Left hindlimb (tissue), 1 donor: Measurements from ENCODE around the gene GPX2.

Source experiments
- DNase-seq: peaks from one replicate; pipeline ENCODE4 v3.0.0-alpha.2; 2018

GPX2 gene

DNA sequence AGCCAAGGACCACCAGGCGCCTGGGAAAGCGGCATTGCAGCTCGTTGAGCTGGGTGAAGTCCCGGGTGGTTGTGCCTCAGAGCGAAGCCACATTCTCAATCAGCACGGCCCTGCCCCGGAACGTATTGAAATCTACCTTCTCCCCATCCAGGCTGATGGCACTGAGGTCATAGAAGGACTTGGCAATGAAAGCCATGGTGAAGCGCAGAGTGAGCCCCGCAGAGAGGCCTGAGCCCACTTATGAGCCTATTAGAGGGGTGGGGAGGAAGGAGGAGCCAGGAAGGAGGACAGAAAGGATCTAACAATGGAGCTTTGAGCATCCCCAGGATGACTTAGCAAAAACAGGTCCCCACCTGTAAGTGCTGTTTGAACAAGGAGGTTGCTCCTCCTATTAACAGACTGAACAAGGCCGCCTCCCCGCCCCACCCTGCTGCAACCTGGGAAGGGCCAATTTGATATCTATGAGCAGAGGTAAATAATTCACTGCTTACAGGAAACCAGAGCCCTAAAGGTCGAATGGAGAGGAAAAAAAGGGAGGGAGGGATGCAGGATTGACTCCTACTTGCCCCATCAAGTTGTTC lies at the start of gene GPX2:
Gene GPX2, minus strand, starts transcription at position 215 of the 581 bp plus-strand sequence. Its CDS starts 19 bp downstream, at position 196.
- no peak for DNase-seq

DNA sequence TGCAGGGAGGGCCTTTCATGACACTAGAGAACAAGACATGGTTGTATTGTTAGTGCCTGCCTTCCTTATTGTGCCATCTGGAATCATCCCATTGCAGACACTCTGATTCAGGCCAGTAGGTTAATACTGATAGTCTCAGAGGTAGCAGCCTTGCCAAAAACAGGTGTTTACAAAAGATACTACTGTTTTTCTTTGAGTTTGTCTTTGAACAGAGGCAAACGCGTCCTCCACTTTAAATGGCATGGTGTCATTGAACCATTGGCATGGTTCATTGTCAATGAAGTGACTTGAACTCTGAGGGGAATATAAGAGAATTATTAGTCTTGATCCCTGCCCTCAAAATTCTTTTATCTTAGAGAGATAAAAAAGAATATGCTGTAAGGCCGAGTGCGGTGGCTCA lies 48.4 kb upstream of the GPX2 start:
- DNase-seq: no peak

DNA sequence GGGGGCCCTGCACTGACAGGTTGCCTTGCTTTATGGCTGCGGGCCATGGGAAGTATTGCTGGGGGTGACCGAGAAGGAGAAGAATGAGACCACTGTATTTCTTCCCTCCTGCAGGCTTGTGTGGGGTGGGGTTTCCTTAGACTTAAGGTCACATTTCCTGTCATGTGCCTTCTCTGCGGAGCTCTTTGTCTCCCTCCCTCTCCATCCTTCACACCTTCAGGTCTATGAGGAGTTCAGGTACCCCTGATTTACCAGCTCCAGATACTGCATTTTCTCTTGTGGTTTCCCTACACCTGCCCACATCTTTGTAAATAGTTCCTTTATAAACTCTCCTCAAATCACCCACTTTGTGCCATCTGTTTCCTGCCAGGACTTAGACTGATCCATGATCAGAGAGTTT lies 47.8 kb upstream of the GPX2 start:
- no peak for DNase-seq

DNA sequence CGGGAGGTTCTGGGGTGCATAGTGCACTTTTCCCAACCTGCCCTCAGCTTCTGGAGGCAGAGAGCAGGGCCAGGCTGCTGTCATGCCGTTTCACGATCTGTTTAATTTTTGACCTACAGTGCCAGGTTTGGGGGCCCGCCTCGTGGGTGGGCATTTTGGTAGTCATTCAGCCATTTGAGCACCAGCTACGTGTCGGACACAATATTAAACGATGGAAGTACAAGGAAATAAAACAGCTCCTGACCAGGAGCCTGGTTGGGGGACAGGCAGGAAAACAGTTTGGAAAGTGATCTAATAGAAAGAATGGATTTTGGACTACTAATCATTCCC lies 44.9 kb upstream of the GPX2 start:
- DNase-seq: no peak

DNA sequence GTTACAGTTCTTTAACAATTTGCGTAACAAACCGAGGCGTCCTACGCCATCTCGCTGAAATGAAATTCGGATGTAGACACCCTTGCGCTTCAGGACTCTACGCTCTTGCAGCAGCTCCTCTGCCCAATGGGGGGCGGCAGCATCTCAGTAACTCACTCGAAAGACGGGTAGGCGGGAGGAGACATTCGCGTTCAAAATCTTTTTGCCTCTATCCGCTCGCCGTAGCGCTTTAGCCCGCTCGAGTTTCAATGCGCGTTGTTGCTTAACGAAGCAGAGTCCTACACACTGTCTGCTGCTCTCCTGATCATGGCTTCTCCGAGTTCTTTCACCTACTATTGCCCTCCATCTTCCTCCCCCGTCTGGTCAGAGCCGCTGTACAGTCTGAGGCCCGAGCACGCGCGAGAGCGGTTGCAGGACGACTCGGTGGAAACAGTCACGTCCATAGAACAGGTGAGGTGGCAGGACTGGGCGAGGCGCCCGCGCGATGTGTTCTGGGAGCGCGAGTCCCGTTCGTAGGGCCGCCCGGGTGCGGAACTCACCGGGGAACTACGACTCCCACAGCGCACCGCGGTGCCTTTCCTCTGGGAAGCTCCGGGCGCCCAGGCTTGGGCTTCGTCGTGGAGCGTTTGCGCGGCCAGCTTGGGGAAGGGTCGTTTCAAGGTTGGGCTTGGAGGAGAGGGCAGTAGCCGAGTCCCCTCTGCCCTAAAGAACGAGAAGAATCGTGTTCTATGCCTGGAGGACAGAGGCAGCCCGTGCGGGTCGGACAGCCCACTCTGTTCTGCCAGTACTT lies 44.3 kb upstream of the GPX2 start, which contains the start of gene FNTB:
Gene FNTB, plus strand, starts transcription at position 248 of the 790 bp plus-strand sequence. Its CDS starts 59 bp downstream, at position 307.
- DNase-seq: peak; percentile 96

DNA sequence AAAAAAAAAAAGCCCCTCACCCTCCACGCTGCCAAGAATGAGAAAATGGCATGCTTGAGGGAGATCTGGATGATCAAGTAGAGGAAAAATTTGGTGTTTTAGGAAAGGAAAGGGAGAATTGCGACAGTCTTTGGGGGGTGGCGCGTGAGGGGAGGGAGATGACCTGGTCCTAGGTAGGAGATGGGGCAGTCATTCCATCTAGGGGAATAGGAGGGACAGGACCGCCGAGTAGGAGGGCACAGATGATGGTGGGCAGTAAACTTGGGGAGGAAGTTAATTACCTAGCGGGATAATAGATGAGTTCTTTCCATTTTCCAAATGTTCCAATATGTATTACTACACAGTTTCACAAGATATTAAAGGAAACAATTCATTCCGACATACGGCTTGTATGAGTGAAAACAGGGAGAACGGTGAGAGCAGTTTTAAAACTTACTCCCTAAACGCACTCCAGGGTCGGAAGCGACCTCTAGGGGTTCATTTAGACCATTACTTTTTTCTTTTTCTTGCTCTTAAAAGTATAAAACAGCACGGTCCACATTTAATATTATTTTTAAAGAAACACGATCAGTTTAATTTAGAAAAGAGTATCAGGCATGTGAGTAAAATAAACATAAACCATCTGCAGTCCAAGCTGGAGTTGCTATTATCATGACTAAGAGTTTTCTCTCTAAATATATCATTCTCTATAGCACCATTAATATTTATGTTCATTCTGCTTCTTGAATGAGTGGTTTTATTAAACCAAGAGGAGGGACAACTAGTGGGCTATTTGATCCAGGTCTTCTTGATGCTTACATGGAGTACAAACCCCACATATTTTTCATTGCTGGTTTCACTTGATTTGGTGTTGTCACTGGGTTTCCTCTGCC lies 41.1 kb upstream of the GPX2 start:
- no peak for DNase-seq

DNA sequence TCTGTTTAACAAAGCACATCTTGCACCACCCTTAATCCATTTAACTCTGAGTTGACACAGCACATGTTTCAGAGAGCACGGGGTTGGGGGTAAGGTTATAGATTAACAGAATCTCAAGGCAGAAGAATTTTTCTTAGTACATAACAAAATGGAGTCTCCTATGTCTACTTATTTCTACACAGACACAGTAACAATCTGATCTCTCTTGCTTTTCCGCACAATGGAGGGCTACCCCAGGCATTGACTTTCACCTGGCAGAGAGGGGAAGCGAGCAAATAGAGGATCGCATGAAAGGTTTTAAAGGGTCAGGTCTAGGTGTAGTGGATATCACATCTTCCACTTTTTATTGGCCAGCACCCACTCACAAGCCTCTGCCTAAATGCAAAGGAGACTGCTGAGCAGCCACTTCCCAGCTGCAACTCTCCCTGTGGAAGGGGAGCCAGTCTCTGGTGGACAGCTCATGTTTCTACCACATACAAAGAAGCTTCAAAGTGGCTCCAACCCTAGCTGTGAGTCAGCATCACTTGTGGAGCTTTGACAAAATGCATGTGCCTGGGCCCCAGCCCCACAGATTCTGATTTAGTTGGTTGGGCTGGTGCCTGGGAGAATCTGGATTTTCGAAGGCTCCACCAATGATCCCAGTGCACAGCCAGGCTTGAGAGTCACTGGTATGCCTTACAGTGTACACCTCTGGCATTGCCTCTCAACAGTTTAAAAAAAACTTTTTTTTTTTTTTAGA lies 37.0 kb upstream of the GPX2 start:
- no peak for DNase-seq

DNA sequence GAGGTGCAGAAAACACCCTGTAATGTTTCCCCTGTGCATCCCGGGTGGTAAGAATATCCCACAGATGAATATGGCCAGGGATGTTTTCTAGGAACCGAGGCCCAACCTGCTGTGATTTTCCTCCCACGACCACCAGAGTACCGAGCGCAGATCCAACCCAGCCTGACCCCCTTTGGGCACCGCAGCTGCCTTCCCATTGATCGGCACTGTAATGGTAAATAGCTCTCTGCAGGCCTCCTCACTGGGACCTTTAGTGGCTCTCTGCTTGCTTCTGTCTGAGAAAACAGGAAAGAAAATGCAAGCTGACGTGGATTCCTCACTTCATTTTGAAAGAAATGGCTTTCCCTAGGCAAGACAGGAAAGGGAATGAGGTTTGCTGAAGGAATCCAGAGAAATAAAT lies 32.0 kb upstream of the GPX2 start:
- DNase-seq: no peak

DNA sequence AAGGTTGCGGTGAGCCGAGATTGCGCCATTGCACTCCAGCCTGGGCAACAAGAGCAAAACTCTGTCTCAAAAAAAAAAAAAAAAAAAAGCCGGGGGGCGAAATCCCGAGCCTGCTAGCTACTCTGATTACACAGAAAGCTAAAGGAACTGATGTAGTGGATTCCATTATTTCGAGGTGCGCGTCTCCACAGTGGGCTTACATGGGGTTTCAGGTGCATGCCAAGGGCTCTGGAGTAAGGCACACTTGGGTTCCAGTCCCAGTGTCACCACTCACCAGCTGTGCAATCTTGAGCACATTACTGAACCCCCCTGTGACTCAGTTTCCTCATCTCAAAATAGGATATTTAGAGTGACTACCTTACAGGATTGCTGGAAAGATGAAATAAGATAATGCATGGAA lies 31.3 kb upstream of the GPX2 start:
- DNase-seq: no peak

DNA sequence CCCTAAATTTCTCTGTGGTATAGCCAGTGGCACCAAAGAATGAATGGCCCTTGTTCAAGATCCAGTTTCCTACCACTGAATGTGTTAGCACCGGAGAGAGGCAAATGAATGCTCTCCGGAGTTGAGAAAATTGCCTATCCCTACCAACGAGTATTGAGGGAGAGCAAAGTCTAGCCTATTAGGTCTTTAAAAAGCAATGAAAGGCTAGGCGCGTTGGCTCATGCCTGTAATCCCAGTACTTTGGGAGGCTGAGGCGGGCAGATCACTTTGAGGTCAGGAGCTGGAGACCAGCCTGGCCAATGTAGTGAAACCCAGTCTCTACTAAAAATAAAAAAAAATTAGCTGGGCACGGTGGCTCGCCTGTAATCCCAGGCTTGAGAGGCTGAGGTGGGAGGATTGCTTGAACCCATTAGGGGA lies 30.5 kb upstream of the GPX2 start:
- DNase-seq: no peak

DNA sequence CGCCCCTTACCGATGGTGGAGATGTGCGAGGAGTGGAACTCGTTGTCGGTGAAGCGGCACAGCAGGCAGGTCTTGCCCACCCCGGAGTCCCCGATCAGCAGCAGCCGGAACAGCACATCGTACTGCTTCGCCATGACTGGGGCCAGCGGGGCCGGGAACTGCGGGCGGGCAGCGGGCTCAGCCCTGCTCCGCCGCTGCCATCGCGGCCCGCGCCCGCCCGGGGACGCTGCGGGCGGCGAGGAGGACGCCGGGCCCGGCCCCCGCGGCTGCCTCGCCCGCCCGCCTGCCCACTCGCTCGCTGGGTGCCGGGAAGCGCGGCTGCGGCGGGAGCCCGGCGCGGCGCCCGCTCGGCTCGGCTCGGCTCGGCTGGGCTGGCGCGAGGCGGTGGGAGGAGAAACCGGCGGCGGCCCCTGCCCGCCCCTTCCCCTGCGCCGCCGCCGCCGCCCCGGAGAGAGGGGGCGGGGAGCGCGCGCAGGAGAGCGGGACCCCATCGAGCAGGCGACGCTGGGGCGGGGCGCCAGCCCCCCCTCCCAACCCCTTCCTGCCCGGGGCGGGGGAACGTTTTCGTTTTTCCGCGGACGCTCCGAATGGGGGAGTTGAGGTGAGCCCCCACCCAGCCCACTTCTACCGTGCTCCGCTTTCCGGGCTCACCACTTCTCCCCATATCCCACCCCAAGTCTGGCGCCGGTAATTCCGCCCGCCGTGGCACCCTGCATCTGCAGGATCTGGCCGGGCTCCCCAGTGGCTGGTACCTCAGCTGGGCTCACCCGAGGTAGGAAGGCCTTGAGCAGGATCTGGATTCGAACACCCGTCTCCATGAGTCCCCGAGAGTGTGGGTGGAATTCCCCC lies 29.6 kb upstream of the GPX2 start, which contains the start of gene RAB15:
Gene RAB15, minus strand, starts transcription at position 394 of the 849 bp plus-strand sequence. Its CDS starts 260 bp downstream, at position 134.
- peak; percentile 70 for DNase-seq

DNA sequence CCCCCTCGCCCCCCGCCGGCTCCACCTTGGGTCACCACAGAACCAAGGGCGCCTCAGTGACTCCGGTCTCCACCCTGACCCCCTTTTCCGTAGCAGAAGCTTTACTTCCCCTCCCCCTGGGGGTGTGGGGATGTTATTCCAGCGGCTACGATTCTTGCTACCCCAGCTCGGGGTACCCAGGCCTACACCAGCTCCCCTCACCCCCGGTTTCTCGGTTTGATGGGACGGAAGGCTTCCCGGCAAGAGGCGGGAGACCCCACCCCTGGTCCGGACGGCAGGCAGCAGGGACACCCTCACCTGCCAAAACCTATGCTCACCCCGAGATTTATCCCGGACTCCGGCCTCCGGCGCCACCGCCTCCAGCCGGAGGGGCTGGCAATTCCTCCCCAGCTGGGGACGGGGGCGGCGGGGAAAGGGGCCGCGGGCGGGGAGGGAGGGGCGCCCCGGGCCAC lies 29.0 kb upstream of the GPX2 start:
- DNase-seq: peak; percentile 44

DNA sequence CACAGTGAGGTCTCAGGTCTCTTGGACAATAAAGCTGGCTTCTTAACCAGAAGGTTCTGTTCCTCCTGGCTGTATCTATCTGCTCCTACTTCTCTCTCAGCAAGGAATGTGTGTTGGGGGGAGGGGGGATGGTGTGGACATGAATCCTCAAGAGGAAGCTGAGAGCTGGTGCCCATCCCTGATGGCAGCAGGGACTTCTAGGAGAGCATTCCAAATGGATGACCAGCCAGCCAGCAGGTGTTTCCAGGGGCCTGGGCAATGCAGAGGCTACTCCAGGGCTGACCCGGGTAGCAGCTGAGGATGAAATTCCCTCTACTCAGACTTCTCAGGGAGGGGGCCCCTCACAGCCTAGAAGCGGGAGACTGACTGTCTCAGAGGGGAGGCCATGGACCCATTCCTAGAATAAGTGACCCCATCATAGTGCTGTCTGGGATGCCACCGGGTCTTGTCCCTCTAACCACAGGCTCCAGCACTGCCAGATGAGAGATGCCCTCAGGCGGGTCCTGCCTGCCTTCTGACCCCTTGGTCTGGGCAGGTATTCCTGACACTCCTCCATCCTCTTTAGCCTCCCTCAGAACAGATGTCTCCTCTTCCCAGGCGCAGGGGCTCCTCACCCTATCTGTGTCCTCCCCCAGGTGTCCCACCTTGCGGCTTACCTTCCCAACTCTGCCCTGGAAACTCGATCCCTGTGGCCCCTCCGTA lies 28.4 kb upstream of the GPX2 start:
- DNase-seq: no peak

DNA sequence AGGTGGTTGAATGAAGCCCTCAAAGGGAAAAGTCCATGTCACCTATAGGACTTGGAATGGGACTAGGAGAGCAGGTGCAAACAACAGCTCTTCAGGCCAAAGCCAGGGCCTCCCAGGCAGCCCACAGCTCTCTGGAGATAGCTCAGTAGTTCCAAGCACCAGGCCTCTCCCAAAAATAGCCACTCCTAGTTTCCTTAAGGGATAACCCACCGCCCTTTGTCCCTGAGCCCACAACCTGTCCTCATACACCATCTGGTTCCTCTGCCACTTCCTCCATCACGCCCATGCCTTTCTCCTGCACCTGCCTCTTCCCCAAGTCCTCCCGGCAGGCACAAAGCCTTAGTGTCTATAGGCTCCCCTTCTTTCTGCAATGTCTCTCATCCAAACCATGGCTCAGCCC lies 27.5 kb upstream of the GPX2 start:
- no peak for DNase-seq

DNA sequence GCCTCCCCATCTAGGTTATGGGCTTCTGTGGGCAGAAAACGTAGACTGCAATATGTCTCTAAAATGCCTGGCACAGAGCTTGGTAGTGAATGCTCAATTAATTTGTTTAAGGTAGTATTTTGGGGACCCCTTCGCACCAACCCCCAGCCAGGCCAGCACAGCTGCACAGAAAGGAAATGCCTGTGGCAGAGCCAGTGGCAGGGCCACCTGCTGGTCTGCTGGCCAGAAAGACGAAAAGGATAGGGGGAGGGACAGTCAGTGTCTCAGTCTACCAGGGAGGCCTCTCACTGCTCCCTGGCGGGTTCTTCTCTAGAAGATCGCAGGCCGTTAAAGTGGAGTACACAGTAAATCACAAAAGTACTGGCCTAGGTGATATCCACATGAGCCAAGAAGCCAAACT lies 26.1 kb upstream of the GPX2 start:
- no peak for DNase-seq

DNA sequence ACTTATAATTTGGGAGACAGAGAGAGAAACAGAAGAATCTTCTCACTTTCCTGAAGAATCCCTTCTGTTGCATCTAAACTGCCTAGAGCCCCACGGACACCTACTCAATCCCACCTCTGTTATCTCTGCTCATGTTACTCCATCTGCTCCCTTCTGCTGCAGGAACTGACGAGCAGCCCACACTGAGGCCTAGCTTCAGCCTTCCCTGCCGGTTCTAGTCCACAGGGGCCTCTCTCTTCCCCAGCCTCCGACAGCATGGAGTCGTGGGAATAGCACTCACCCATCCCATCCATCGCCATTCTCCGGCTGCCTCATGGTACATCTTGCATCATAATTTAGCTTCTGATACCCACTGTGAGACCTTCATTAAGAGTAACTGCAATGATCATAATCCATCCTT lies 25.6 kb upstream of the GPX2 start:
- no peak for DNase-seq

DNA sequence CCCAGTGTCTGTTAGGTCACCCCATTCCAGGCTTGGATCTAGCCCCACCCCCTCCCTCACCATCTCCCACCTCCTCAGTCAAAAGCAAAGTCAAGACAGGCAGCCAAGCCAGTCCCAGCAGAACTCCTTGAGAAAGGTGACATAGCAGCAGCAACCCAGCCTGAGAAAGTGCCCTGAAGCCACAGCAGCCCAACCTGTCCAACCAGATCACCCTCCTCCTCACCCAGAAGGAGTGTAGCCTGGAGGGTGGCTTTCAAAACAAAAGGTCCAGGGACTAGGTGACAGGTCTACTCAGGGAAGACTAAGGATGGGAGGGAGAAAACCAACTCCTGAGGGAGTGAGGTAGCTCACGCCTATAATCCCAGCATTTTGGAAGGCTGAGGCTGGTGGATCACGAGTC lies 24.4 kb upstream of the GPX2 start:
- no peak for DNase-seq

DNA sequence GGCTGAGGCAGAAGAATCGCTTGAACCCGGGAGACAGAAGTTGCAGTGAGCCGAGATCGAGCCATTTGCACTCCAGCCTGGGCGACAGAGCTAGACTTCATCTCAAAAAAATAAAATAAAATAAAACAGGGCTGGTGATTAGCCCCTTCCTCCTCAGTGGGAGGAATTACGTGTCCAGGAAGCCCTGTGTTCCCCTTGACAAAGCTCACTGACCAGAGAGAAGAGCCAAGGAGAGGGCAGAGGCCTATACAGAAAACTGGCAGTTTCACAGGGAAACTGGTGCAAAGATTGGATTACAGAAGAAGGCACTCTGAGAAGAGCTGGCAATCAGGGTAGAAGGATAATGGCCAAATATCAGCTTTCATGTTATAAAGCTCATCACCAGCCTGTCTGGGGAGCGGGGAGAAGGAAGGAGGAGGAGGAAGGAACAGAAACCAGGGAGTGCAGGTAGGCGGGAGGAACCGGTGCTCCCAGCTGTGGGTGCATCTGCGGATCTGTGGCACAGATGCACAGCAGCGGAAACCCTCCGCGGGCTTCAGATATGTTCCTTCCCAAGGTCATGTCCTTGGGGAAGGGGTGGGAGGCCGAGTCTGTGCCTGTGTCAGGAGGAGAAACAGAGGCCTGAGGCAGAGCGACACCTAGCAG lies 22.9 kb upstream of the GPX2 start:
- no peak for DNase-seq

DNA sequence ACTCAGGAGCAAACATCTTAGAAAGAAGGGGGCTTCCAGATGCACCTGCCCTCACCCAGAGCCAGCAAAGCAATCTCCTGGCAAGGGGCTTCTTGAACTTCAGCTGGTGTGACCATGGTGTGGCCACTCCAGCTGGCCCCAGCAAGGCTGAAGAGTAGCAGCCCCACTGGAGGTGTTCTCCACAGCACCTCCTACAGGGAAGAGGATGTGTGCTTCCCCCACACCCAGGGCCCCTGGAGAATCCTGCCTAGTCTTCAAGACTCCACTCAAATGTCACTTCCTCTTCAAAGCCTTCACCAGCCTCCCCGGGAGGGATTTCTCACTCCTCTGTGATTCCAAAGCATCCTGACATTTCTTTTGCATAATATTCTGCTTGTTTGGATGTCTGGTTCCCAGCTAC lies 21.1 kb upstream of the GPX2 start:
- DNase-seq: no peak

DNA sequence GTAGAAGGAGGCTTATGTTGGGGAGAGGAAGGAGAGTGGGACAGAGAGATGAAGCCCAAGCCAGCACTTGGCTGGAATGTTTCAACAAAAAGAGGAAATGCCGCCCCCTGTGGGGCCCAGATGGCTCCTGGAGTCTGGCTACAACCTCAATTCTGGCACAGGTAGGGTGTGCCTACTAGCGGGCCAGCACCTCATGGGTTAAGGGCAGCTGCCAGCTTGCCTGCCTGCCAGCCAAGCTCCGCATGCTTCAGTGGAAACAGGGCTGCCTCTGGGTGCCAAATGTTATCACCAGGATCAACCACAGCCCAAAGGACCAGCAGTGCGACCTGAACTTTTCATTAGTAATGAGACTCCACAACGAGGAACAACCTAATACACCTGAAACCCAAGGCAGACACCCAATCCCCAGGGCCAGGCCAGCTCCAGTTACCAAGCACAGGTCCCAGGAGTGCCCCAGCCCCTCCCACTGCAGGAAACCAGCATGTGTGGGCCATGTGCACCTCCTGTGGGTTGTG lies 18.3 kb upstream of the GPX2 start:
- no peak for DNase-seq
